Activated naive CD8-positive, alpha-beta T cell treated with anti-CD3 and anti-CD28 coated beads, Interleukin-2, amount 50 U/mL, for 16 hours (primary cell): Measurements from ENCODE around the gene KANSL1.
"Not testable (repeated sequence)": the region's sequence is repeated elsewhere in the genome, so short reads cannot be mapped to it uniquely, and the experiment has no call there.

ENCODE experiments used
- DNase-seq: peaks from one replicate; pipeline ENCODE4 v3.0.0-alpha.2; 2020; ENCODE audit warnings: low read depth, low spot score

The KANSL1 gene

DNA sequence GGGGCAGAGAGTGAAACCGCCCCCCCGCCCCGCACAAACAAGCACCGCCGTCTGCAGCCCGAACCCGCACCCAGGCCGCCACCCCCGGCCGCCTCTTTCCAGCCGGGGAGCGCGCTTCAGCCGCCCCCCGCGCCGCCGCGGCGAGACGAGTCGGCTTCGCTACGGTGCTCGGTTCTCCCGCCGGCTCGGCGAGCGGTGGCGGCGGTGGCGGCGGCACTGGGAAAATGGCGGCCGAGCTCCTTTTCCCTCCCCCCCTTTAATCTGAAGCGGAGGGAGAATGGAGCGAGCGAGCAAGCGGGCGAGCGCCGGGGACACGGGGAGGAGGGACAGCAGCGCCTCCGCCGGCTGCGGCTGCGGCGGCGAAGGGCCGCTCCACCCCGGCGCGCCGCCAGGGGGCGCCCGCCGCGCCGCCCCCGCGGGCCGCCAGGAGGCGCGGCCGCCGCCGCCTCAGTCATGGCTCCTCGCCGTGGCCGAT is at the start of gene KANSL1:
Gene KANSL1 (minus strand): TSS at position 279 of the 475 bp plus-strand sequence. CDS start 21,286 bp downstream, outside the sequence.
- peak; percentile 70 for DNase-seq

- DNase-seq: not testable (repeated sequence)
These were observed 38.1 kb upstream of the KANSL1 start for GRCh38 chr17:46231359-46231758.

DNA sequence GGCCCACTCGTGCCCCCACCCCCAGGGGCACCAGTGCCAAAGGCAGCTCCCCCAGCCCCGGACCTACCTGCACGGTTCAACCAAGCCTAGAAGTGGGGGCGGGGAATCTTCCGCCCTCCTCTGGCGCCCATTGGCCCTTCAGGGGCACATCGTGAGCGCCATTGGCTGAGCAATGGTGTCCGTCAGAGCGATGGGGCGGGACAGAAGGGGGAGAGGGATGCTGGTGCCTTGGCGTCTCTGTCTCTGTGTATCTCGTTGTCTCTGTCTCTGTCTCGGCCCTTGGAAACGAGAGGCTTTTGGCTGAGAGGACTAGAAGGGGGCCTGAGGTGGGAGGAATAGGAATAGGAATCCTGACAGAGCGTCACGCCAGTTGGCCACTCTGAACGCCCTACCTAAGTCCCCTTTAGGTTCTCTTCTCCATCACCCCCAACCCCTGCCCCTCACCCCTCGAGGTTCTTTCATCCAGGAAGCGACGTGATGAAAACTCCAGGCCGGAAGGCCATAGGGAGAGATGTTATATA is 32.1 kb upstream of the KANSL1 start:
- peak; percentile 90 for DNase-seq

DNA sequence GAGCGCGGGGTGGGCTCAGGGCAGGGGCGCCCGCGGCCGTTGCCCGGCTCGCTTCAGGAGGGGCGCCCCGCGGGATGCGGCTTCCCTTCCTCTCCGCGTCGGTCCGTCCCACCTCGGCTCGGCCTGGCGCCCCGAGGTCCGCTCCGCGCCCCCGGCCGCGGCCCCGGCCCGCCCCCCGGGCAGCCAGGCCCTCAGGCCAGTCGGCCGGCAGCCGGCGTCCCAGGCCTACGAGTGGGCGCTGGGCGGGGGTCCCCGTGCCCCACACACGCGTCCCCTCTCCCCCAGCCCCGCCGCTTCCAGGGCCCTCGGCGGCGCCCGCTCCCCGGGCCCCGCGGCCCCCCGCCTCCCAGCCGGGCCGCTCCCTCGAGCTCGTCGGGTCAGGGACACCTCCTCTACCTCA is 31.6 kb upstream of the KANSL1 start:
- DNase-seq: not testable (repeated sequence)

DNA sequence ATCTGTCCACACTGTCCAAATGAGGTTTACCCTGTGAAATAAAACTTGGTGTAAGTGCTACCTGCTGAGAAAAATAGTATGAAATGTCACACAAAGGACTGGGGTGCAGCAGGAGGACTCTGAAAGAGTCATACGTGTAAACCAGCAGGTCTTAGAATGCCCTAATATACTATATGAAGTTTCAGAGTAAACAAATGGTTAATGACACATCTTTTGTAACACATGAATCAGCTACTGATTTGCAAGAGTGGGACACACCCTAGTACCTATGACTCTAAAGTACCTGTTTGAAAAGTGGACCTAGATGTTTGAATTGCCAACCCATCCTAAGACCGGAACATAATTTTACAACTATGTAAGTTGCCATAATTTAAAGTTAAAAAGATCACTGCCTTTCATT is 29.8 kb upstream of the KANSL1 start:
- DNase-seq: not testable (repeated sequence)

DNA sequence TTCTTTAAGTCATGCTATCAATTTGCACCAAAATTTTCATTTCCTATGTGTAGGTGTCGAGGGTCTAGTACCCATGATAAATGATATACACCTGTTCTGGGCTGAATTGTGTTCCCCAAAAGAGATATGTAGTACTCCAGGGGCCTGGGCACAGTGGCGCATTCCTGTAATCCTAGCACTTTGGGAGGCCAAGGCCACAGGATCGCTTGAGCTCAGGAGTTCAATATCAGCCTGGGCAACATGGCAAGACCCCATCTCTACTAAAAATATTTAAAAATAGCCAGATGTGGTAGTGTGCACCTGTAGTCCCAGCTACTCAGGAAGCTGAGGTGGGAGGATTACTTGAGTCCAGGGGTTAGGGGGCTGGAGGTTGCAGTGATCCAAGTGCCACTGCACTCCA is 23.5 kb upstream of the KANSL1 start:
- DNase-seq: no peak

GRCh38 chr17:46212634-46213435 is 19.6 kb upstream of the KANSL1 start:
- peak; percentile 15 for DNase-seq

GRCh38 chr17:46208997-46209396 is 15.8 kb upstream of the KANSL1 start:
- DNase-seq: no peak

DNA sequence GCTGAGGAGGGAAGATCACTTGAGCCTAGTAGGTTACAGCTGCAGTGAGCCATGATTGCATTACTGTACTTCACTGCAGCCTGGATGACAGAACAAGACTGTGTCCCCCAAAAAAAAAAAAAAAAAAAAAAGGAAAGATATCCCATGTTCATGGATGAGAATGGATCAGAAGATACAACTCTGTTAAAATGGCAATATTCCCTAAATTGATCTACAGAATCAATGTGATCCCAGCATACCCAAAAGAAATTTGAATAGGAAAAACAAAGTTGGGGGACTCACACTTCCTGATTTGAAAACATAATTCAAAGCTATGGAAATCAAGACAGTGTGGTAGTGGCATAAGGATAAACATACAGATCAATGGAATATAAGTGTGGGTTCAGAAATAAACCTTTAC is 12.7 kb upstream of the KANSL1 start:
- DNase-seq: no peak

DNA sequence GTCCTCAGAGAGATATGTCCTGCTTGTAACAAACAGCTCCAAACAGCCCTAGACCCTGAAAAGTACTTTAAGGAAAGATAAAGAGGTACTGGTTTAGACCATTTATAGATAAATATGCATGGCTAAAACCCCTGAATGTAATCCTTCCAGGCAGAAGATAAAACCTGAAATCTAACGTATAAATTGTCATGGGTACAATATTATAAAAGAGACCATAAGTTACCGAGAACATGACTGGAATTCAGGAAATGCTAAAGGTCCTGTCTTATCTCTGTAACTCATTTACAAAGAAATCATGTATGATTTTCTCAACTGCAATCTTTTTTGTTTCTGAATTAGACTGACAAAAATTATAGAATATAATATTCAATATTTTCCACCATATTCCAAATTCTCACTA is 9.2 kb upstream of the KANSL1 start:
- DNase-seq: no peak

DNA sequence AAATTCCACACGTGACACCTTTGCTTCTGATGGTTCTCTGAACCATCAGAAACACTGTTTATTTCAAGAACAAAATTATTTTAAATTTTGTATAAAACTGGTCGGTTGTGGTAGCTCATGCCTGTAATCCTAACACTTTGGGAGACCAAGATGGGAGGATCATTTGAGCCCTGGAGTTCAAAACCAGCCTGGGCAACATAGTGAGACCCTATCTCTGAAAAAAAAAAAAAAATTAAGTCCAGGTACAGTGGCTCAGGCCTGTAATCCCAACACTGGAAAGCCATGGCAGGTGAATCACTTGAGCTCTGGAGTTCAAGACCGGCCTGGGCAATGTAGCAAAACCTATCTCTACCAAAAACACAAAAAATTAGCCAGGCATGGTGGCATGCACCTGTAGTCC is 8.3 kb upstream of the KANSL1 start:
- DNase-seq: no peak

- no peak for DNase-seq
These were observed 7.0 kb upstream of the KANSL1 start for GRCh38 chr17:46200197-46200596.

DNA sequence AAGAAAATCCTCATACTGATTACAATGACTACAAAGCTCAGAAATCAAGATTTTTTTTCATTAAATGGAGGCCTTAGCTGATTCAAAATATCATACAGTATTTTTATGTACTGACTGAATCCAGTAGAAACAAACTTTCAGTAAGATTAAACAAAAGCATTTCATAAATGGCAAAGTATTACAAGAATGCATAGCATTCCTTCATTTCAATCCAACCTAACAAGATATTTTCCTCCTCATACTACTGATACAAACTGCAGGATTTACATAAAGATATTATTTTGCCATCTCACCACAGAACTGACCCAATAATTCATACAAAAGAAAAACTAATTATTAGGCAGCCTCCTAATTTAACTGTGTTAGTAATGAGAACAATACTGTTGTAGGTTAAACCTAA is 6.2 kb upstream of the KANSL1 start:
- DNase-seq: no peak

- DNase-seq: no peak
These were observed 5.0 kb upstream of the KANSL1 start for GRCh38 chr17:46198233-46198632.

DNA sequence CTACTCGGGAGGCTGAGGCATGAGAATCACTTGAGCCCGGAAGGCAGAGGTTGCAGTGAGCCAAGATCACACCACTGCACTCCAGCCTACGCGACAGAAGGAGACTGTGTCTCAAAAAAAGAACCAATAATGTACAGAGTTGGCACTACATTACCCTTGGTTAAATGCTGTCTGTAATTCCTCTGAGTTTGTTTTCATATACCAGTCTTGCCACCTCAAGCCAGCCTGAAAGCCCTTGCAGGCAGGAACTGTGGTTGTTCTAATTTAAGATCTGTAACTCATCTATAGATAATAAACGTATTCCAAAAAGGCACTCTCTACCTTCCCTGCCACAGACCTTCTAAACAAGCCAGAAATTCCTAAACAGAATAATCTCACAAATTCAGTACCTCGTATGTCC is 4.3 kb upstream of the KANSL1 start:
- DNase-seq: no peak

DNA sequence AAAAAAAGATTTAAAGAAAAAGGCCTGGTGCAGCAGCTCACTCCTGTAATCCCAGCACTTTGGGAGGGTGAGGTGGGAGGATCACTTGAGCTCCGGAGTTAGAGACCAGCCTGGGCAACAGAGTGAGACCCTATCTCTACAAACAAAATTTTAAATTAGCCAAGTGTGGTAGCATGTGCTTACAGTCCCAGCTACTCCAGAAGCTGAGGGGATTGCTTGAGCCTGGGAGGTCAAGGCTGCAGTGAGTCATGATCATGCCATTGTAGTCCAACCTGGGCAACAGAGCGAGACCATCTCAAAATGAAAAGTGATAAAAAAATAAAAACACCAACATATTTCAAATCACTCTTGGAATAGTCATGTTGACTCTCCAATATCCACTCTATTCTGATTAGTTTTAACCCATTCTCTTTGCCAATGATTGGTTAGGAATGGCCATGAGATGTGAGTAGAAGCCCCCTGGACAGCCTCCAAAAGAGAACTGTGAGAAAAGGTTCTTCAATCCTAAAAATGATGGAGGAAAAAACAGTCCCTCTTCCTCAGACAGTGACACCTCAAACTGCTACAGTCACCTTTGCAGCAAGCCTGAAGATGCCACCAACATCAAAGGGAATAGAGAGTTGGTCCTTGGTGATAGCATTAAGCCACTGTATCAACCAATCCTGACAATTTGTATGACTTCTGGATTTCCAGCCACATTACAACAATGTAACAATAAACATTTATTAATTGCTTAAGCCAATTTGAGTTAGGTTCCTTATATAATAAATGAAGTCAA is 2.9 kb upstream of the KANSL1 start:
- no peak for DNase-seq

- DNase-seq: no peak
These were observed 2.1 kb upstream of the KANSL1 start for GRCh38 chr17:46195217-46195855.

GRCh38 chr17:46194393-46195216 is 1.4 kb upstream of the KANSL1 start:
- DNase-seq: no peak

- peak; percentile 81 for DNase-seq
These were observed 580 bp upstream of the KANSL1 start for GRCh38 chr17:46193626-46194392.

- DNase-seq: peak; percentile 27
These were observed 634 bp downstream of the KANSL1 start for GRCh38 chr17:46192439-46193150.
